AG08395 (cell line): Measurements from ENCODE around the gene RGS10.

Experiments
- DNase-seq: peaks from one replicate; pipeline ENCODE4 v3.0.0; 2012; ENCODE audit warnings: mixed read lengths, low spot score

The RGS10 gene

GRCh38 chr10:119518176-119518575, 24.3 kb downstream of the RGS10 start:
- DNase-seq: no peak

- DNase-seq: peak; percentile 32
Observed at GRCh38 chr10:119517235-119518141, 25.0 kb downstream of the RGS10 start.

GRCh38 chr10:119516381-119517234, 25.9 kb downstream of the RGS10 start:
- DNase-seq: no peak

GRCh38 chr10:119515511-119516045, 26.9 kb downstream of the RGS10 start:
- DNase-seq: no peak

GRCh38 chr10:119514819-119515218, 27.7 kb downstream of the RGS10 start:
- no peak for DNase-seq

- no peak for DNase-seq
Observed at GRCh38 chr10:119511828-119512515, 30.5 kb downstream of the RGS10 start.

- no peak for DNase-seq
Observed at GRCh38 chr10:119509909-119510451, 32.5 kb downstream of the RGS10 start.

- no peak for DNase-seq
Observed at GRCh38 chr10:119507115-119507514, 35.4 kb downstream of the RGS10 start.

- DNase-seq: no peak
Observed at GRCh38 chr10:119505588-119506315, 36.8 kb downstream of the RGS10 start.

- peak; percentile 56 for DNase-seq
Observed at GRCh38 chr10:119505131-119505551, 37.4 kb downstream of the RGS10 start.

- DNase-seq: no peak
Observed at GRCh38 chr10:119504651-119505050, 37.9 kb downstream of the RGS10 start.

- no peak for DNase-seq
Observed at GRCh38 chr10:119503821-119504220, 38.7 kb downstream of the RGS10 start.

- no peak for DNase-seq
Observed at GRCh38 chr10:119502618-119503155, 39.8 kb downstream of the RGS10 start.

- no peak for DNase-seq
Observed at GRCh38 chr10:119502209-119502608, 40.3 kb downstream of the RGS10 start.

GRCh38 chr10:119501690-119502089, 40.8 kb downstream of the RGS10 start:
- no peak for DNase-seq

- no peak for DNase-seq
Observed at GRCh38 chr10:119500821-119501220, 41.7 kb downstream of the RGS10 start.

- no peak for DNase-seq
Observed at GRCh38 chr10:119500123-119500795, 42.3 kb downstream of the RGS10 start.

GRCh38 chr10:119499677-119500002, 42.9 kb downstream of the RGS10 start:
- DNase-seq: no peak

- no peak for DNase-seq
Observed at GRCh38 chr10:119498889-119499676, 43.4 kb downstream of the RGS10 start.
